ENCODE measurements around the gene SH2D7. TPM values are rescaled to one million over a fixed set of nuclear protein-coding genes. Genes with fewer than 3 reads are reported as not detected.

The SH2D7 gene
- polyA plus RNA-seq, 1 of the 3 experiments (the other 2 are of a cell fraction) = not detected

DNA sequence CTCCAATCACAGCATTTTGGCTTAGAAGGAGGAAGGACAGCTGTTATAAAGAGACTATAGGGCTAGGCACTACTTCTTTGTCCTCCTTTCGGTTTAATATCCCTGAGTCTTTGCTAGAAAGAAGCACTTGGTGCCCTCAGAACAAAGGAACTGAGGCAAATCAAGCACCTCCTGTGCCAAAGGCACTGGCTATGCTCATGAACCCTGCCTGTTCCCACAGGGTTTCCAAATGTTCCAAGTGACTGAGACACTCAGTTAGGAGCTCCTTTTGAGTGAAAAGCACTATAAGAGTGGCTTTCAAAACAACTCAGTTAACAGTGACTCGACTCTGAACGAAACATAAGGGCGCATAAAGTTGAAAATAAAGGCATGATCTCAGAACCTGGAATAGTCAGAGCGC, 39.8 kb upstream of the SH2D7 start:
- H4K20me1 ChIP-seq (ENCODE audit: insufficient read depth) = peaks cover 1% of the 10 kb centered on the region; the same call in 1 of the 2 replicates
- no peaks in the 10 kb centered on the region for H3K9me3 ChIP-seq
- POLR2A ChIA-PET = no interaction called here
- no peak overlapping the region for H2AFZ ChIP-seq (ENCODE audit: low read depth)
- DNase-seq = no peak
- no peaks in the 10 kb centered on the region for H3K27me3 ChIP-seq (ENCODE audit: insufficient read depth)
- 97% methylated on average over 5 of the region's 5 CpGs for WGBS (ENCODE audit: low lambda C conversion rate)
- H3K9ac ChIP-seq = no peak overlapping the region
- peak overlapping the region; percentile 38; the same call in 1 of the 2 replicates for H3K4me2 ChIP-seq
- peak overlapping the region in 1 of 2 experiments; percentile 63; a peak in 2 of 4 replicates for H3K27ac ChIP-seq (ENCODE audit: low read depth in 2 of 2, low read length in 1 of 2)
- H3K9me2 ChIP-seq = no peaks in the 10 kb centered on the region
- peaks cover under 1% of the 10 kb centered on the region for H3F3A ChIP-seq (replicated peaks; ENCODE audit: insufficient read depth)
- CTCF ChIA-PET = interaction anchor here (0.9 to 1.2 kb wide), 3 partner anchors 14 to 47 kb away, joined by 3 to 5 read pairs (median 4); partner anchors contain the start of gene TBC1D2B
- no peak overlapping the region for H3K4me3 ChIP-seq (ENCODE audit: low read depth in 2 of 2, low read length in 1 of 2)
- no peak for TF ChIP-seq RCOR1 (IDR thresholded peaks at IDR 0.05; ENCODE audit: low read length)
- TF ChIP-seq ELF1 (IDR thresholded peaks at IDR 0.05) = no peak
- TF ChIP-seq YY1 (IDR thresholded peaks at IDR 0.05; ENCODE audit: low read depth) = no peak
- no peak for TF ChIP-seq EZH2phosphoT487 (IDR thresholded peaks at IDR 0.05; ENCODE audit: borderline replicate concordance, low read depth)
- TF ChIP-seq, protein P1, sequence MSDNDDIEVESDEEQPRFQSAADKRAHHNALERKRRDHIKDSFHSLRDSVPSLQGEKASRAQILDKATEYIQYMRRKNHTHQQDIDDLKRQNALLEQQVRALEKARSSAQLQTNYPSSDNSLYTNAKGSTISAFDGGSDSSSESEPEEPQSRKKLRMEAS (IDR thresholded peaks at IDR 0.05; ENCODE audit: low read depth) = no peak
- no peak for TF ChIP-seq NFIC (IDR thresholded peaks at IDR 0.05; ENCODE audit: borderline replicate concordance)
- TF ChIP-seq MXI1 (IDR thresholded peaks at IDR 0.05; ENCODE audit: low read depth, low read length) = no peak
- no peak for TF ChIP-seq EP300 (IDR thresholded peaks at IDR 0.05; ENCODE audit: borderline replicate concordance in 1 of 2, low read depth in 1 of 2, low read length in 1 of 2)
- no peak for TF ChIP-seq RXRA (IDR thresholded peaks at IDR 0.05; ENCODE audit: borderline replicate concordance, low read depth)
- TF ChIP-seq, protein P2, sequence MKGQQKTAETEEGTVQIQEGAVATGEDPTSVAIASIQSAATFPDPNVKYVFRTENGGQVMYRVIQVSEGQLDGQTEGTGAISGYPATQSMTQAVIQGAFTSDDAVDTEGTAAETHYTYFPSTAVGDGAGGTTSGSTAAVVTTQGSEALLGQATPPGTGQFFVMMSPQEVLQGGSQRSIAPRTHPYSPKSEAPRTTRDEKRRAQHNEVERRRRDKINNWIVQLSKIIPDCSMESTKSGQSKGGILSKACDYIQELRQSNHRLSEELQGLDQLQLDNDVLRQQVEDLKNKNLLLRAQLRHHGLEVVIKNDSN (IDR thresholded peaks at IDR 0.05; ENCODE audit: borderline replicate concordance, low read depth) = no peak
- no peak for TF ChIP-seq TAF1 (IDR thresholded peaks at IDR 0.05; ENCODE audit: borderline replicate concordance, low read depth, low read length)
- TF ChIP-seq, protein P3, sequence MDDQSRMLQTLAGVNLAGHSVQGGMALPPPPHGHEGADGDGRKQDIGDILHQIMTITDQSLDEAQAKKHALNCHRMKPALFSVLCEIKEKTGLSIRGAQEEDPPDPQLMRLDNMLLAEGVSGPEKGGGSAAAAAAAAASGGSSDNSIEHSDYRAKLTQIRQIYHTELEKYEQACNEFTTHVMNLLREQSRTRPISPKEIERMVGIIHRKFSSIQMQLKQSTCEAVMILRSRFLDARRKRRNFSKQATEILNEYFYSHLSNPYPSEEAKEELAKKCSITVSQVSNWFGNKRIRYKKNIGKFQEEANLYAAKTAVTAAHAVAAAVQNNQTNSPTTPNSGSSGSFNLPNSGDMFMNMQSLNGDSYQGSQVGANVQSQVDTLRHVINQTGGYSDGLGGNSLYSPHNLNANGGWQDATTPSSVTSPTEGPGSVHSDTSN (IDR thresholded peaks at IDR 0.05) = no peak
- no peak for TF ChIP-seq GABPA (IDR thresholded peaks at IDR 0.05; ENCODE audit: low read depth)
- no peak for TF ChIP-seq FOSL2 (IDR thresholded peaks at IDR 0.05; ENCODE audit: borderline replicate concordance, low read depth)
- TF ChIP-seq, protein P4, sequence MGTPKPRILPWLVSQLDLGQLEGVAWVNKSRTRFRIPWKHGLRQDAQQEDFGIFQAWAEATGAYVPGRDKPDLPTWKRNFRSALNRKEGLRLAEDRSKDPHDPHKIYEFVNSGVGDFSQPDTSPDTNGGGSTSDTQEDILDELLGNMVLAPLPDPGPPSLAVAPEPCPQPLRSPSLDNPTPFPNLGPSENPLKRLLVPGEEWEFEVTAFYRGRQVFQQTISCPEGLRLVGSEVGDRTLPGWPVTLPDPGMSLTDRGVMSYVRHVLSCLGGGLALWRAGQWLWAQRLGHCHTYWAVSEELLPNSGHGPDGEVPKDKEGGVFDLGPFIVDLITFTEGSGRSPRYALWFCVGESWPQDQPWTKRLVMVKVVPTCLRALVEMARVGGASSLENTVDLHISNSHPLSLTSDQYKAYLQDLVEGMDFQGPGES (IDR thresholded peaks at IDR 0.05; ENCODE audit: low read depth, low read length) = no peak
- TF ChIP-seq FOXM1 (IDR thresholded peaks at IDR 0.05; ENCODE audit: low read depth) = no peak
- TF ChIP-seq MEF2A (IDR thresholded peaks at IDR 0.05; ENCODE audit: borderline replicate concordance, low read depth) = no peak
- TF ChIP-seq SMC3 (IDR thresholded peaks at IDR 0.05; ENCODE audit: low read depth, low read length) = no peak
- peaks cover 66% of the 10 kb centered on the region for H3K79me2 ChIP-seq (ENCODE audit: insufficient read depth)
- H3K36me3 ChIP-seq (replicated peaks in 1 of 2; ENCODE audit: control insufficient read depth in 1 of 2, insufficient read depth in 2 of 2, low read length in 1 of 2) = peaks cover 0 to 15% of the 10 kb centered on the region in 2 experiments
- H3K4me1 ChIP-seq (ENCODE audit: control insufficient read depth in 1 of 2, insufficient read depth in 2 of 2, low read depth in 1 of 2, low read length in 1 of 2) = peaks cover 61% of the 10 kb centered on the region in 2 experiments

Data from SK-N-SH (cell line).